Vagina (tissue), 2 donors: ENCODE results near the gene SLC30A4. TPM values are rescaled to one million over a fixed set of nuclear protein-coding genes. Genes with fewer than 3 reads are reported as not detected.
"Not testable (repeated sequence)": the region's sequence is repeated elsewhere in the genome, so short reads cannot be mapped to it uniquely, and the experiment has no call there.

Source experiments
- DNase-seq, 2 donors: peaks; one replicate each; pipeline ENCODE4 v3.0.0-alpha.2; 2017; ENCODE audit errors: extremely low spot score in 2 of 2
- H3K27ac ChIP-seq: fragments of 200-600 bp; sonication (generic); one replicate; pipeline ENCODE4 v1.5.1; 2019
- H3K27me3 ChIP-seq: fragments of 200-600 bp; sonication (generic); one replicate; pipeline ENCODE4 v1.5.1; 2019
- H3K36me3 ChIP-seq, 2 donors: fragments of 200-600 bp; sonication (generic); one replicate each; pipeline ENCODE4 v1.5.1; 2017 to 2019
- H3K4me1 ChIP-seq: fragments of 200-600 bp; sonication (generic); one replicate; pipeline ENCODE4 v1.5.1; 2019
- H3K4me3 ChIP-seq, 2 donors: fragments of 200-600 bp; sonication (generic); 1 replicate in 1 of 2; 2 replicates in 1 of 2; pipeline ENCODE4 v1.5.1; 2016 to 2019
- H3K9me3 ChIP-seq: fragments of 200-600 bp; sonication (generic); one replicate; pipeline ENCODE4 v1.5.1; 2019
- POLR2A ChIP-seq, 2 donors: fragments of 450-650 bp; IDR thresholded peaks; one replicate each; pipeline ENCODE4 v1.6.1; 2017; ENCODE audit warnings: antibody characterized with exemption in 2 of 2, mild to moderate bottlenecking in 2 of 2, moderate library complexity in 2 of 2
- POLR2AphosphoS5 ChIP-seq, 2 donors: sonication (generic); formaldehyde crosslinking; IDR thresholded peaks; one replicate each; pipeline ENCODE4 v1.9.0; 2017; ENCODE audit warnings: antibody characterized with exemption in 2 of 2, mild to moderate bottlenecking in 2 of 2, low read depth in 1 of 2; ENCODE audit not compliant: insufficient read depth in 1 of 2
- intact Hi-C: fragments of 100-400 bp; cut with DNase I; formaldehyde crosslinking; loops from one replicate; pipeline ENCODE4 v1.15.1; 2023
- total RNA-seq: library from RNA; depleted of rRNA; stranded (reverse); fragments of >200 nt; gene quantifications from one replicate; pipeline ENCODE4 v1.2.3, GENCODE V29; 2016
- TF ChIP-seq, protein P1 (sequence below), 3 experiments: fragments of 450-650 bp in 2 of 3; fragments of 200-600 bp in 1 of 3; sonication (generic) in 1 of 3; IDR thresholded peaks; one replicate each; pipeline ENCODE4 v1.5.1; 2017 to 2019; ENCODE audit warnings: antibody characterized with exemption in 3 of 3, mild to moderate bottlenecking in 2 of 3, moderate library complexity in 2 of 3

The SLC30A4 gene
- total RNA-seq, 1 donor from 2014 or later, result 10.3 TPM

DNA sequence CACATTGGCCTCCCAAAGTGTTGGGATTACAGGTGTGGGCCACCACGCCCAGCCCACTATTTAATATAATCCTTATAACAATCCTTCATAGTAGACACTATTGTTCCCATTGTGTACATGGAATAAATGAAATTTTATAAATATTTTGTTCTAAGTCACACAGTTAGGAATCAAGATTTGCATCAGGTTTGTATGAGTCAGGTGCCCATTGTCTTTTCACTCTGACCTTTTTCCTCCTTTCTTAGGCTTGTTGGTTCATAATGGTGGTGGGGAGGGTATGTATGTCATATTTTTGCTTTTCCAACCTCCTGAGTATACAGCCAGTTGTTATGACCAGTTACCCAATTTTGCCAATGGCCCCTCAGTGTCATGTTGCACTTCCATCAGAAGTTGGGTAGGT is 18.0 kb upstream of the SLC30A4 start:
- intact Hi-C loops, result no loop called here
- Histone ChIP-seq H3K27ac (no peak overlapping the region), H3K27me3 (no peaks in the 10 kb centered on the region), H3K4me1 (no peaks in the 10 kb centered on the region), H3K9me3 (no peaks in the 10 kb centered on the region), H3K36me3 (no peaks in the 10 kb centered on the region), H3K4me3 (no peak overlapping the region)
- no peak for DNase-seq
- TF ChIP-seq POLR2A (IDR thresholded peaks at IDR 0.05) (no peak), POLR2AphosphoS5 (IDR thresholded peaks at IDR 0.05; ENCODE audit: insufficient read depth in 1 of 2, low read depth in 1 of 2) (no peak)
- TF ChIP-seq, protein P1, sequence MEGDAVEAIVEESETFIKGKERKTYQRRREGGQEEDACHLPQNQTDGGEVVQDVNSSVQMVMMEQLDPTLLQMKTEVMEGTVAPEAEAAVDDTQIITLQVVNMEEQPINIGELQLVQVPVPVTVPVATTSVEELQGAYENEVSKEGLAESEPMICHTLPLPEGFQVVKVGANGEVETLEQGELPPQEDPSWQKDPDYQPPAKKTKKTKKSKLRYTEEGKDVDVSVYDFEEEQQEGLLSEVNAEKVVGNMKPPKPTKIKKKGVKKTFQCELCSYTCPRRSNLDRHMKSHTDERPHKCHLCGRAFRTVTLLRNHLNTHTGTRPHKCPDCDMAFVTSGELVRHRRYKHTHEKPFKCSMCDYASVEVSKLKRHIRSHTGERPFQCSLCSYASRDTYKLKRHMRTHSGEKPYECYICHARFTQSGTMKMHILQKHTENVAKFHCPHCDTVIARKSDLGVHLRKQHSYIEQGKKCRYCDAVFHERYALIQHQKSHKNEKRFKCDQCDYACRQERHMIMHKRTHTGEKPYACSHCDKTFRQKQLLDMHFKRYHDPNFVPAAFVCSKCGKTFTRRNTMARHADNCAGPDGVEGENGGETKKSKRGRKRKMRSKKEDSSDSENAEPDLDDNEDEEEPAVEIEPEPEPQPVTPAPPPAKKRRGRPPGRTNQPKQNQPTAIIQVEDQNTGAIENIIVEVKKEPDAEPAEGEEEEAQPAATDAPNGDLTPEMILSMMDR (IDR thresholded peaks at IDR 0.05), result no peak

DNA sequence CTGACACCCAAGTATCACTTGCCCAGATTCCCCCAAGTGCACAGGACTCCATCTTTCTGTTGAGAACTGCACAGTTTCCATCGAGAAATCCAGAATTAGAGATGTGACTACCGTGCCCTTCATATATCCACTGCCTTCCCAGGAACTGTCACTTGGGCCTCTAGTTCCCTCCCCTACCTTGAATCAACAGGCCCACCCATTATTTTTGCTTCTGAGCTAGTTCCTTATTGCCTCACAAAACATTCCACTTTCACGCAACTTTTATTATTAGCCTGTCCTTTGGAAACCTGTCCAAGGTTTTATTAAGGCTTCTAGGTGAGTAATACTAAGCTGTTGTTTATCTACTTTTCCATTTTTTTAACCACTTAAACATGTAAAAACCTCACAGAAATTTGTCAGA is 17.1 kb upstream of the SLC30A4 start:
- H3K36me3 ChIP-seq, result no peaks in the 10 kb centered on the region
- TF ChIP-seq, protein P1 (IDR thresholded peaks at IDR 0.05), result no peak
- no peak for TF ChIP-seq POLR2A (IDR thresholded peaks at IDR 0.05)
- TF ChIP-seq POLR2AphosphoS5 (IDR thresholded peaks at IDR 0.05; ENCODE audit: insufficient read depth in 1 of 2, low read depth in 1 of 2), result no peak
- DNase-seq, result no peak
- H3K4me1 ChIP-seq, result no peaks in the 10 kb centered on the region
- H3K27me3 ChIP-seq, result no peaks in the 10 kb centered on the region
- H3K4me3 ChIP-seq, result no peak overlapping the region
- H3K9me3 ChIP-seq, result no peaks in the 10 kb centered on the region
- no peak overlapping the region for H3K27ac ChIP-seq
- intact Hi-C loops, result no loop called here

DNA sequence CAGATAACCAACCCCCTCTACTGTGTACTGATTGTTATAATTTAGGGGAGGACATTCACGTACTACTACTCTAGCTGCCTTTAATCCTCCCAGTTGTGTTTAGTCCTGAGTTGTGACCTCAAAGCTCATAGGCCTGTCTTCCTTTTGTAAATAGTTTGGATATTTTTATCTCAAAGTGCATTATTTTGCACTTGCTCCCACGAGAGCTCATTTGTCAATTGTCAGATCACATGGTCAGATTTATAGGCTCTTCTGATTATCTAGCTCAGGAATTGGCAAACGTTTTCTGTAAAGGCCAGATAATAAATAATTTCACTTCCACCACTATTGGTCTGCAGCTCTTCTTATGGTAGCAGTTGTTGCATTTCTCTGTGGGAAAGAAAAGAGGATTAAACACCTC is 14.4 kb upstream of the SLC30A4 start:
- Histone ChIP-seq H3K4me3 (no peak overlapping the region), H3K27me3 (no peaks in the 10 kb centered on the region), H3K36me3 (no peaks in the 10 kb centered on the region), H3K9me3 (no peaks in the 10 kb centered on the region), H3K27ac (no peak overlapping the region), H3K4me1 (no peaks in the 10 kb centered on the region)
- TF ChIP-seq, protein P1 (IDR thresholded peaks at IDR 0.05), result no peak
- TF ChIP-seq POLR2A (IDR thresholded peaks at IDR 0.05) (no peak), POLR2AphosphoS5 (IDR thresholded peaks at IDR 0.05; ENCODE audit: insufficient read depth in 1 of 2, low read depth in 1 of 2) (no peak)
- intact Hi-C loops, result no loop called here
- DNase-seq, result no peak

DNA sequence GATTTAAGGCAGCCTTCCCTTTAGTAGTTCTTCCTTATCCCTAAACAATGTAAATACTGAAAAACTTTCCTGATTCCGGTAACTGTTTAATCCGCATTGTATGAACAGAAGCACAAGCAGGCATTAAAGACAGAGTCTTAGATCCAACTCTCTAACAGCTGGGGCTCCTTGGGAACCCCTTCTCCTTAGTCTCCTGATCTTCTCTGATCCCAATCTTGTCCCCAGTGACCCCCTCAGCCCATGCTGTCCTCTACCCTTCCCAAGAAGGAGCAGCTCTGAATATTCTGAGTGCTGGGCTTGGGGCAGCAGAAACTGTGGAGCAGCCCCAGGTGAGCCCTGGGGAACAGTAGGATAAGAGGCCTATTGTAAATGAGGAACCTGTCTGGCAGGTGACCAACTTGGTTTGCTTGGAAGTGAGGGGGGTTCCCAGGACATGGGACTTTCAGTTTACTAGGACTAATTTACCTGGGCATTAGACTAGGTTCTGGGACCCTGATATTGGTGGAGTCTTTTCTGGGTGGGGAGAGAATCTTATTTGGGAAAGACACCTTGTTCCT is 13.0 kb upstream of the SLC30A4 start:
- no peaks in the 10 kb centered on the region for H3K27me3 ChIP-seq

DNA sequence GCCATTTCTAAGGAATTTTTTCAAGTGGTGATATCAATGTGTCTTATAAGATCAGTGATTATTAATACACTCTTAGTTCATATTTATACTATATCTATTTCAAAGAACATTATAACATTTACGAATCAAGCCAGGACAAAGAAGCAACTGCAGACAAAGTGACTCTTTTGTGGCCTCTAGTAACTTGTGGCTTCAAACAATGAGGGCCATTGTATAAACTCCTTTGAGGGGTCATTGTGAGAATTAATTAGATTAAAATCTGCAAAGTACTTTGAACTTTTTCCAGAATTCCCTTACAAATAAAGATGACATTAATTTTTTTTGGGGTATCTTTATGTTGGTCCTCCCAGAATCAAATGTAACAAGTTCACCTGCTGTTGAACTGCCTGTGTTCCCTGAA is 12.3 kb upstream of the SLC30A4 start:
- no peak for DNase-seq
- intact Hi-C loops, result no loop called here
- no peak overlapping the region for H3K27ac ChIP-seq

More for the DNA sequence above, 13.0 kb upstream of the SLC30A4 start:
- no peaks in the 10 kb centered on the region for H3K4me1 ChIP-seq
- TF ChIP-seq POLR2A (IDR thresholded peaks at IDR 0.05), result no peak
- TF ChIP-seq, protein P1 (IDR thresholded peaks at IDR 0.05), result no peak
- no peak for TF ChIP-seq POLR2AphosphoS5 (IDR thresholded peaks at IDR 0.05; ENCODE audit: insufficient read depth in 1 of 2, low read depth in 1 of 2)
- no peak overlapping the region for H3K27ac ChIP-seq
- no peaks in the 10 kb centered on the region for H3K36me3 ChIP-seq
- DNase-seq, result no peak
- H3K9me3 ChIP-seq, result no peaks in the 10 kb centered on the region
- no peak overlapping the region for H3K4me3 ChIP-seq
- intact Hi-C loops, result no loop called here

DNA sequence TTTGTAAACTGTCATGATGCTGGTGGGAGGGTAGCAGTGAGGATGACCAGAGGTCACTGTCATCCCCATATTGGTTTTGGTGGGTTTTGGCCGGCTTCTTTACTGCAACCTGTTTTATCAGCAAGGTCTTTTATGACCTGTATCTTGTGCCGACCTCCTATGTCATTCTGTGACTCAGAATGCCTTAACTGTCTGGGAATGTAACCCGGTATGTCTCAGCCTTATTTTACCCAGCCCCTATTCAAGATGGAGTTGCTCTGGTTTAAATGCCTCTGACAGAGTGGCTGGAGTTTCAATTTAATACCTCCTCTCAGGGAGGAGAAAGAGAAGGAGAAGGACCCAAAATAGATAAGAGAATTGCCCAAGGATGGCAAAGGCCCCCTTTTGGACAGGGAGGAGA is 10.3 kb upstream of the SLC30A4 start:
- not testable (repeated sequence) for H3K4me3 ChIP-seq

More for the DNA sequence above, 12.3 kb upstream of the SLC30A4 start:
- no peaks in the 10 kb centered on the region for H3K9me3 ChIP-seq
- H3K36me3 ChIP-seq, result no peaks in the 10 kb centered on the region
- no peak overlapping the region for H3K4me3 ChIP-seq
- TF ChIP-seq POLR2AphosphoS5 (IDR thresholded peaks at IDR 0.05; ENCODE audit: insufficient read depth in 1 of 2, low read depth in 1 of 2) (no peak), POLR2A (IDR thresholded peaks at IDR 0.05) (no peak)
- TF ChIP-seq, protein P1 (IDR thresholded peaks at IDR 0.05), result no peak
- no peaks in the 10 kb centered on the region for H3K4me1 ChIP-seq
- H3K27me3 ChIP-seq, result no peaks in the 10 kb centered on the region

More for the DNA sequence above, 10.3 kb upstream of the SLC30A4 start:
- H3K9me3 ChIP-seq, H3K36me3 ChIP-seq, H3K27me3 ChIP-seq, intact Hi-C loops, H3K27ac ChIP-seq, DNase-seq, H3K4me1 ChIP-seq: not testable (repeated sequence)
